ENCODE results near the gene MARCKSL1. TPM values are rescaled to one million over a fixed set of nuclear protein-coding genes. Genes with fewer than 3 reads are reported as not detected.
A peak's percentile ranks its signal among the peaks of the same experiment; 100 is the strongest.

The MARCKSL1 gene
- total RNA-seq, 1 donor from 2014 or later: 21.8 TPM

GRCh38 chr1:32351399-32352238 lies 15.6 kb upstream of the MARCKSL1 start:
- H3K4me1 ChIP-seq: peaks cover 12 to 29% of the 10 kb centered on the region in 2 donors
- H3K4me3 ChIP-seq: peak overlapping the region; percentile 76 to 82
- no peaks in the 10 kb centered on the region for H3K36me3 ChIP-seq
- intact Hi-C loops (cut with DNase I): loop anchor here (1.0 to 2.0 kb wide), 4 partner anchors 15 to 111 kb away; partner anchors contain the start of genes BSDC1, HDAC1 and MARCKSL1
- H3K9me3 ChIP-seq: no peaks in the 10 kb centered on the region
- H3K27ac ChIP-seq: peak overlapping the region; percentile 81 to 84
- TF ChIP-seq CTCF (IDR thresholded peaks at IDR 0.05): peak in 1 of 3 experiments; percentile 6
- peak; percentile 76 to 97 for DNase-seq (ENCODE audit: low spot score in 2 of 2)
- no peaks in the 10 kb centered on the region for H3K27me3 ChIP-seq

GRCh38 chr1:32350785-32351398 lies 14.9 kb upstream of the MARCKSL1 start:
- Histone ChIP-seq H3K4me1 (peaks cover 12 to 29% of the 10 kb centered on the region in 2 donors), H3K9me3 (no peaks in the 10 kb centered on the region), H3K27me3 (no peaks in the 10 kb centered on the region), H3K36me3 (no peaks in the 10 kb centered on the region), H3K27ac (peak overlapping the region; percentile 81 to 84), H3K4me3 (peak overlapping the region; percentile 76 to 82)
- TF ChIP-seq CTCF (IDR thresholded peaks at IDR 0.05): peak; percentile 58 to 78 (median 59)
- intact Hi-C loops (cut with DNase I): loop anchor here (1.0 to 2.0 kb wide), 4 partner anchors 15 to 111 kb away; partner anchors contain the start of genes BSDC1, HDAC1 and MARCKSL1
- DNase-seq (ENCODE audit: low spot score in 2 of 2): peak in 1 of 2 donors; percentile 84

GRCh38 chr1:32349211-32349708 lies 13.2 kb upstream of the MARCKSL1 start:
- H3K4me1 ChIP-seq: peaks cover 12 to 29% of the 10 kb centered on the region in 2 donors
- DNase-seq (ENCODE audit: low spot score in 2 of 2): no peak
- H3K27ac ChIP-seq: no peak overlapping the region

GRCh38 chr1:32346532-32347157 lies 10.6 kb upstream of the MARCKSL1 start:
- no peaks in the 10 kb centered on the region for H3K27me3 ChIP-seq
- intact Hi-C loops (cut with DNase I): no loop called here
- H3K4me1 ChIP-seq: peaks cover 0 to 7% of the 10 kb centered on the region in 2 donors
- H3K36me3 ChIP-seq: no peaks in the 10 kb centered on the region
- TF ChIP-seq CTCF (IDR thresholded peaks at IDR 0.05): no peak
- no peaks in the 10 kb centered on the region for H3K9me3 ChIP-seq
- no peak overlapping the region for H3K27ac ChIP-seq
- no peak overlapping the region for H3K4me3 ChIP-seq
- DNase-seq (ENCODE audit: low spot score in 2 of 2): no peak

More at GRCh38 chr1:32349211-32349708, 13.2 kb upstream of the MARCKSL1 start:
- intact Hi-C loops (cut with DNase I): no loop called here
- H3K36me3 ChIP-seq: no peaks in the 10 kb centered on the region
- no peaks in the 10 kb centered on the region for H3K9me3 ChIP-seq
- H3K27me3 ChIP-seq: no peaks in the 10 kb centered on the region
- H3K4me3 ChIP-seq: no peak overlapping the region
- TF ChIP-seq CTCF (IDR thresholded peaks at IDR 0.05): no peak

- Histone ChIP-seq H3K27me3 (no peaks in the 10 kb centered on the region), H3K9me3 (no peaks in the 10 kb centered on the region), H3K36me3 (no peaks in the 10 kb centered on the region), H3K27ac (no peak overlapping the region), H3K4me3 (no peak overlapping the region), H3K4me1 (no peaks in the 10 kb centered on the region)
- intact Hi-C loops (cut with DNase I): no loop called here
- TF ChIP-seq CTCF (IDR thresholded peaks at IDR 0.05): no peak
- no peak for DNase-seq (ENCODE audit: low spot score in 2 of 2)
Observed at GRCh38 chr1:32345289-32345827, 9.3 kb upstream of the MARCKSL1 start.
